ENCODE data around the gene ZAP70.

Gene ZAP70

GRCh38 chr2:97788986-97789644, 75.7 kb downstream of the ZAP70 start:
- DNase-seq (ENCODE audit: low read depth), result no peak

All from HS-5 (cell line).